ENCODE results near the gene PAEP.
"Not testable (repeated sequence)": the region's sequence is repeated elsewhere in the genome, so short reads cannot be mapped to it uniquely, and the experiment has no call there.

Gene PAEP

GRCh38 chr9:135561391-135562234 lies at the start of gene PAEP:
PAEP (plus strand) TSS chr9:135561756.
- DNase-seq, result no peak

- DNase-seq, result no peak
Measured at GRCh38 chr9:135512241-135512603, 49.3 kb upstream of the PAEP start.

- DNase-seq, result no peak
Measured at GRCh38 chr9:135512904-135513303, 48.7 kb upstream of the PAEP start.

- no peak for DNase-seq
Measured at GRCh38 chr9:135513351-135513846, 48.2 kb upstream of the PAEP start.

GRCh38 chr9:135513906-135514305 lies 47.6 kb upstream of the PAEP start:
- not testable (repeated sequence) for DNase-seq

GRCh38 chr9:135514342-135515082 lies 47.0 kb upstream of the PAEP start:
- DNase-seq, result no peak

GRCh38 chr9:135515083-135515951 lies 46.2 kb upstream of the PAEP start:
- no peak for DNase-seq

- no peak for DNase-seq
Measured at GRCh38 chr9:135516132-135516860, 45.3 kb upstream of the PAEP start.

- DNase-seq, result no peak
Measured at GRCh38 chr9:135517407-135517822, 44.1 kb upstream of the PAEP start.

- no peak for DNase-seq
Measured at GRCh38 chr9:135519179-135519971, 42.2 kb upstream of the PAEP start.

- no peak for DNase-seq
Measured at GRCh38 chr9:135520916-135521607, 40.5 kb upstream of the PAEP start, which contains the start of gene LCN1. LCN1 (plus strand) TSS chr9:135521440; CDS start chr9:135521498, 58 bp downstream.

- DNase-seq, result no peak
Measured at GRCh38 chr9:135521608-135522095, 39.9 kb upstream of the PAEP start.

- DNase-seq, result no peak
Measured at GRCh38 chr9:135522137-135522877, 39.2 kb upstream of the PAEP start.

- no peak for DNase-seq
Measured at GRCh38 chr9:135522931-135523330, 38.6 kb upstream of the PAEP start.

GRCh38 chr9:135523521-135524129 lies 37.9 kb upstream of the PAEP start:
- DNase-seq, result no peak

GRCh38 chr9:135524130-135524861 lies 37.3 kb upstream of the PAEP start:
- no peak for DNase-seq

- no peak for DNase-seq
Measured at GRCh38 chr9:135525241-135526088, 36.1 kb upstream of the PAEP start.
